Thoracic aorta (tissue), 2 donors: ENCODE results near the gene IFRD2. TPM values are rescaled to one million over a fixed set of nuclear protein-coding genes. Genes with fewer than 3 reads are reported as not detected.
"Not testable (repeated sequence)": the region's sequence is repeated elsewhere in the genome, so short reads cannot be mapped to it uniquely, and the experiment has no call there.

Experiments
- ATAC-seq: fragments of 150-250 bp; one replicate; pipeline ENCODE4 v1.8.0; 2017; ENCODE audit warnings: low read depth; ENCODE audit not compliant: insufficient number of reproducible peaks, low FRiP score
- DNase-seq: peaks from one replicate; pipeline ENCODE4 v3.0.0-alpha.2; 2020; ENCODE audit warnings: low spot score
- H3K27ac ChIP-seq, 2 donors: fragments of 200-600 bp; sonication (generic); 1 replicate in 1 of 2; 2 replicates in 1 of 2; pipeline ENCODE4 v1.5.1; 2016; ENCODE audit warnings: mild to moderate bottlenecking in 2 of 2, moderate library complexity in 2 of 2
- H3K27me3 ChIP-seq: fragments of 200-600 bp; sonication (generic); replicated peaks from 2 replicates; pipeline ENCODE4 v1.6.0; 2016; ENCODE audit warnings: mild to moderate bottlenecking; ENCODE audit not compliant: insufficient read depth
- H3K36me3 ChIP-seq: fragments of 200-600 bp; sonication (generic); one replicate; pipeline ENCODE4 v1.5.1; 2016
- H3K4me1 ChIP-seq, 2 donors: fragments of 200-600 bp; sonication (generic); 1 replicate in 1 of 2; 2 replicates in 1 of 2; pipeline versions ENCODE4 v1.5.1 to v1.6.0; 2016; ENCODE audit warnings: low read depth in 2 of 2, mild to moderate bottlenecking in 1 of 2; ENCODE audit not compliant: control insufficient read depth in 1 of 2
- H3K4me3 ChIP-seq: fragments of 200-600 bp; sonication (generic); 2 replicates; pipeline ENCODE4 v1.5.1; 2016; ENCODE audit warnings: mild to moderate bottlenecking
- H3K9me3 ChIP-seq: fragments of 200-600 bp; sonication (generic); 2 replicates; pipeline ENCODE4 v1.5.1; 2016
- CTCF ChIP-seq: fragments of 200-600 bp; sonication (generic); IDR thresholded peaks from one replicate; pipeline ENCODE4 v1.5.1; 2019; ENCODE audit warnings: antibody characterized with exemption
- total RNA-seq, 2 donors: library from RNA; depleted of rRNA; stranded (reverse); fragments of >200 nt; gene quantifications; one replicate each; pipeline versions ENCODE4 v1.1.0 to v1.2.3, GENCODE V29; 2016

Gene IFRD2
- total RNA-seq, 2 donors from 2014 or later, result 43.3 to 118 TPM

DNA sequence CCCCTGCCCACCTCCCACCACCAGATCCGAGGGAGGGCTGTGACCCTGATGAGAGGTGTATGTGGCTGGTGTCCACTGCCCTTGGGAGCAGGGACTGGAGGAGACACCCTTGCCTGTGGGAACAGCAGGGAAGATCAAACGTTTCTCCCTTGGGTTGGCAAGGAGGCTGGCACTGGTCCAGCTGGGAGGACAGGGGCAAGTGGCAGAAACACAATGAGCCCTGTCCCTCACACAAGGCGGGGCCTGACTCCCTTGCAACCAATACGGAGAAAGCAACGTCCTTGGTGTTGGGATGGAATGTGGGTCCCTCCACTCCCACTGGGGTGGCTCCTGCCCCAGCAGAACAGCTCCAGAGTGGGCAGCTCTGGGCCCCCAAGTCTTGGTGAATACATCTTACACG, 25.1 kb upstream of the IFRD2 start:
- peaks cover 22 to 37% of the 10 kb centered on the region in 2 donors for H3K4me1 ChIP-seq
- H3K4me3 ChIP-seq, result no peak overlapping the region
- TF ChIP-seq CTCF, result no peak

DNA sequence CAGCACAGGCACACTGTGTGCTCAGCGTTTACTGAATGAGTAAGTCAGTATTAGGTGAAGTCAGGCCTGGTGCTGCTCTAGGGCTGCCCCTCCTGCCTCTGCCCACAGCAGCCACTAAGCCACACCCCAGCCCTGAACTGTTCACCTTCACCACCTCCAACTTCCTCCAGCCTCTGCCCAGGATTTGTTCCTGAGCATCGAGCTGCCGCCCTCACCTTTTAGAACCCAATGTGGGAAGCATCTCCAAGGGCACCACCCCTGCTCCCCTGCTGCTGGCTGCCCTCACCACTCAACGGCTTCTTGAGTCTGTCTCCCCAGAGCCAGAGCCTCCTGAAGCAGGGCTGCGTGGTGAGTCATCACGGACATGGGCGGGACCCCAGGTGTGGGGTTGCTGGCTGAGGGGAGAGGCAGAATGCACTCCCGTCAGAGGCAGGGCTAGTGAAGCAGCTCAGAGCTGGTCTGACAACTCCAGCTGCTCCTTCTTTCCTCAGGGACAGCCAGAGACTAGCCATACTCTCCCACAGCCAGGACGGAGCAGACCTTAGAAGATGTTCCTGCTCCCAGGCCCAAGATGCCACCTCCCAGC, 24.5 kb upstream of the IFRD2 start:
- no peaks in the 10 kb centered on the region for H3K27me3 ChIP-seq
- H3K4me3 ChIP-seq, result no peak overlapping the region
- H3K27ac ChIP-seq, result no peak overlapping the region
- no peaks in the 10 kb centered on the region for H3K9me3 ChIP-seq
- peaks cover 4% of the 10 kb centered on the region for H3K36me3 ChIP-seq
- ATAC-seq, result no peak
- H3K4me1 ChIP-seq, result peaks cover 18 to 31% of the 10 kb centered on the region in 2 donors
- TF ChIP-seq CTCF, result no peak
- DNase-seq, result no peak

More for the DNA sequence above, 25.1 kb upstream of the IFRD2 start:
- H3K36me3 ChIP-seq, result peaks cover 4% of the 10 kb centered on the region
- DNase-seq (no peak), ATAC-seq (no peak)
- H3K9me3 ChIP-seq, result no peaks in the 10 kb centered on the region
- no peaks in the 10 kb centered on the region for H3K27me3 ChIP-seq
- no peak overlapping the region for H3K27ac ChIP-seq

DNA sequence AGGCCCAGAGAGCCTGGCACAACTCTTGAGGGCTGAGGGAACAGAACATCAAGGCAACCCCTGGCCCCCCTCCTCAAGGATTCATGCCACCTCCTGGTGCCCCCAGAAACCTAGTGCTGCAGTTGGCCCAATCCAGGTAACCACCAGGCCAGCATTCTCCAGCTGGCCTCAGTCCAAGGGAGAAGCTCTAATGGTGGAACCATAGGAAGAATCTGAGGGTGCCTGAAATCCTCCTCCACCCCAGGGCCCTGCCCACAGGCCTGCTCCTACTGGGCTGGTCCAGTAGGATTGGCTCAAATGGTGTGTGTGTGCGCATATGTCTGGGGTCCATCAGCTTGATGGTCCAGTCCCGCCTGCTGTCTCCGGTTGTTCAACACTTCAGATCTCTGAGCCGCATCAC, 22.6 kb upstream of the IFRD2 start:
- H3K27me3 ChIP-seq, result no peaks in the 10 kb centered on the region
- peaks cover 11 to 21% of the 10 kb centered on the region in 2 donors for H3K4me1 ChIP-seq
- no peaks in the 10 kb centered on the region for H3K9me3 ChIP-seq
- H3K27ac ChIP-seq, result no peak overlapping the region
- no peak for TF ChIP-seq CTCF
- ATAC-seq (no peak), DNase-seq (no peak)
- H3K36me3 ChIP-seq, result peaks cover 4% of the 10 kb centered on the region
- no peak overlapping the region for H3K4me3 ChIP-seq

DNA sequence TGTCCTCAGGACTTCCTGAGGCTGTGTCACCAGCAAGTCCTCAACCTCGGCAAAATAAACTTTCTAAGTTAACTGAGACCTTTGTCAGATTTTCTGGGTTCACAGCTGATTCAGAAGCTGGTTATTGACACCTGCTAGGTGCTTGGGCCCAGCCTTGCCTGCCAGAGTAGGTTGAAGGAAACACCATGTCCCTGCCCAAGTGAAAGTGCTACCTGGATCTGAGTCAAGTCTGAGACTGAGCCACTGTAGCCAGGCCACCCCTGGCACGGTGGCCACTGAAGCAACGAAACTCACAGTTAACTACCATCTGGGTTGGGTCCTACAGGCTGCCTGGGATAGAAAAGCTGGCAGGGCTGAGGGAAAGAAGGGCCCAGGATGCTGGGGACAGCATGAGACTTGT, 22.1 kb upstream of the IFRD2 start:
- H3K36me3 ChIP-seq, result peaks cover 4% of the 10 kb centered on the region
- ATAC-seq (no peak), DNase-seq (no peak)
- H3K4me3 ChIP-seq, result no peak overlapping the region
- H3K27me3 ChIP-seq, result no peaks in the 10 kb centered on the region
- H3K4me1 ChIP-seq, result peaks cover 7 to 17% of the 10 kb centered on the region in 2 donors
- TF ChIP-seq CTCF, result no peak
- H3K9me3 ChIP-seq, result no peaks in the 10 kb centered on the region
- no peak overlapping the region for H3K27ac ChIP-seq

- not testable (repeated sequence) for H3K4me3 ChIP-seq, ATAC-seq, H3K4me1 ChIP-seq, H3K36me3 ChIP-seq, H3K27ac ChIP-seq, H3K9me3 ChIP-seq, DNase-seq, H3K27me3 ChIP-seq
Observed at GRCh38 chr3:50312041-50312440, 19.8 kb upstream of the IFRD2 start.

GRCh38 chr3:50304601-50305000, 12.4 kb upstream of the IFRD2 start:
- no peak overlapping the region for H3K27ac ChIP-seq

More at GRCh38 chr3:50304601-50305000, 12.4 kb upstream of the IFRD2 start:
- Histone ChIP-seq H3K27me3 (no peaks in the 10 kb centered on the region), H3K4me1 (peaks cover 7 to 11% of the 10 kb centered on the region in 2 donors), H3K9me3 (no peaks in the 10 kb centered on the region), H3K4me3 (no peak overlapping the region), H3K36me3 (no peaks in the 10 kb centered on the region)
- no peak for ATAC-seq
- TF ChIP-seq CTCF, result no peak
- no peak for DNase-seq
